A549 (cell line): ENCODE data around the gene MPPED2. TPM values are rescaled to one million over a fixed set of nuclear protein-coding genes. Genes with fewer than 3 reads are reported as not detected.

ENCODE experiments used
- ATAC-seq, 2 experiments: fragments of 200-7000 bp in 1 of 2; fragments of >200 bp in 1 of 2; cut with Nextera tagmentation in 1 of 2; cut with Tn5 transposase in 1 of 2; 3 replicates each; pipeline versions ENCODE4 v1.8.0 to v1.9.1; 2018 to 2020; ENCODE audit warnings: mild to moderate bottlenecking in 1 of 2, moderate library complexity in 1 of 2
- CTCF ChIA-PET: fragments of 300-600 bp; sonication (Branson Sonifier 250); formaldehyde crosslinking; extraction: SDS; loops from one replicate; lab custom pipeline; 2021; ENCODE audit warnings: antibody characterized with exemption, inconsistent platforms; lab: Yijun Ruan, JAX
- POLR2A ChIA-PET: fragments of 350-600 bp; formaldehyde crosslinking; extraction: SDS; loops from one replicate; lab custom pipeline; 2021; ENCODE audit warnings: antibody characterized with exemption, inconsistent platforms; lab: Yijun Ruan, JAX
- DNase-seq, 2 experiments: peaks; one replicate each; pipeline versions ENCODE4 v3.0.0 to v3.0.0-alpha.2; 2011 to 2016; ENCODE audit warnings: low read depth in 1 of 2, low spot score in 1 of 2
- FAIRE-seq: peaks from 2 replicates; lab custom pipeline; 2011; peaks lifted over from hg19 to GRCh38; lab: Jason Lieb, UNC
- H3K27ac ChIP-seq, 2 experiments: fragments of >200 bp; sonication (Bioruptor Twin); formaldehyde crosslinking; 3 replicates each; pipeline ENCODE4 v1.5.1; 2016 to 2017
- H3K4me1 ChIP-seq: fragments of >200 bp; sonication (Bioruptor Twin); formaldehyde crosslinking; 3 replicates; pipeline ENCODE4 v1.6.1; 2016
- H3K4me2 ChIP-seq: fragments of >200 bp; sonication (Bioruptor Twin); formaldehyde crosslinking; 3 replicates; pipeline ENCODE4 v1.6.1; 2016
- H3K4me3 ChIP-seq: fragments of >200 bp; sonication (Bioruptor Twin); formaldehyde crosslinking; 3 replicates; pipeline ENCODE4 v1.5.1; 2016
- H3K9me3 ChIP-seq: fragments of >200 bp; sonication (Bioruptor Twin); formaldehyde crosslinking; 3 replicates; pipeline ENCODE4 v1.6.1; 2016
- CEBPB ChIP-seq, 2 experiments: fragments of >200 bp in 1 of 2; sonication (Bioruptor Twin) in 1 of 2; formaldehyde crosslinking in 1 of 2; IDR thresholded peaks; 2 replicates each; pipeline ENCODE4 v1.6.1; 2012 to 2016
- CHD2 ChIP-seq: fragments of 150-350 bp; IDR thresholded peaks from 2 replicates; pipeline ENCODE4 v1.6.1; 2014; ENCODE audit warnings: low read length; ENCODE audit not compliant: partially characterized antibody
- CTCF ChIP-seq: fragments of >200 bp; sonication (Bioruptor Twin); formaldehyde crosslinking; IDR thresholded peaks from 3 replicates; pipeline ENCODE4 v1.5.1; 2016
- HES2 ChIP-seq: fragments of >200 bp; sonication (Bioruptor Twin); formaldehyde crosslinking; IDR thresholded peaks from 2 replicates; pipeline ENCODE4 v1.6.1; 2016
- HOXB13 ChIP-seq: fragments of 250-450 bp; sonication (Bioruptor Pico); IDR thresholded peaks from 2 replicates; pipeline ENCODE4 v1.5.0; 2020; ENCODE audit warnings: low read depth, mild to moderate bottlenecking, moderate library complexity
- HOXB5 ChIP-seq: fragments of 250-450 bp; sonication (Bioruptor Pico); IDR thresholded peaks from 2 replicates; pipeline ENCODE4 v1.5.0; 2020; ENCODE audit warnings: mild to moderate bottlenecking, moderate library complexity
- MAFK ChIP-seq: fragments of 450-650 bp; IDR thresholded peaks from 2 replicates; pipeline ENCODE4 v1.6.1; 2014; ENCODE audit not compliant: partially characterized antibody
- PBX3 ChIP-seq: IDR thresholded peaks from 2 replicates; pipeline ENCODE4 v1.6.1; 2012
- POLR2AphosphoS2 ChIP-seq: conservative IDR thresholded peaks from 2 replicates; pipeline ENCODE4 v1.6.1; 2012; ENCODE audit warnings: low read length, improper control_type of control experiment, inconsistent platforms
- RARB ChIP-seq: fragments of 250-450 bp; sonication (Bioruptor Pico); IDR thresholded peaks from 2 replicates; pipeline ENCODE4 v1.8.0; 2021; ENCODE audit warnings: mild to moderate bottlenecking, moderate library complexity
- RFX5 ChIP-seq: fragments of 450-650 bp; IDR thresholded peaks from 2 replicates; pipeline ENCODE4 v1.7.1; 2014; ENCODE audit warnings: antibody characterized with exemption, mild to moderate bottlenecking, moderate library complexity
- ZC3H11A ChIP-seq: fragments of 450-650 bp; IDR thresholded peaks from 2 replicates; pipeline ENCODE4 v1.6.1; 2014; ENCODE audit warnings: antibody characterized with exemption, mild to moderate bottlenecking
- ZNF302 ChIP-seq: fragments of 250-450 bp; sonication (Bioruptor Pico); IDR thresholded peaks from 2 replicates; pipeline ENCODE4 v1.9.0; 2021; ENCODE audit warnings: inconsistent platforms, mild to moderate bottlenecking, moderate library complexity
- WGBS: methylation state at CpG from one replicate; pipeline ENCODE4 v1.1.6; 2017; ENCODE audit errors: missing lambda C conversion rate; 5-methylcytosine and 5-hydroxymethylcytosine counted together
- polyA minus RNA-seq: library from RNA; depleted of rRNA, polyadenylated mRNA; stranded (reverse); fragments of >200 nt; gene quantifications from 2 replicates; pipeline ENCODE4 v1.2.3, GENCODE V29; 2011; rRNA and poly(A)+ RNA removed
- polyA plus RNA-seq, 4 experiments: library from polyadenylated mRNA; depleted of rRNA in 3 of 4; stranded (reverse); fragments of >200 nt; fragmentation: RNase III in 1 of 4; extraction: RNeasy Plus Mini Kit Qiagen cat#74134 plus additional on column Dnase treatment in 1 of 4; gene quantifications; 2 replicates in 3 of 4; 3 replicates in 1 of 4; pipeline ENCODE4 v1.2.3, GENCODE V29; 2011 to 2017
- TF ChIP-seq, protein P1 (sequence below): IDR thresholded peaks from 2 replicates; pipeline ENCODE4 v1.6.1; 2012

The MPPED2 gene, protein sequence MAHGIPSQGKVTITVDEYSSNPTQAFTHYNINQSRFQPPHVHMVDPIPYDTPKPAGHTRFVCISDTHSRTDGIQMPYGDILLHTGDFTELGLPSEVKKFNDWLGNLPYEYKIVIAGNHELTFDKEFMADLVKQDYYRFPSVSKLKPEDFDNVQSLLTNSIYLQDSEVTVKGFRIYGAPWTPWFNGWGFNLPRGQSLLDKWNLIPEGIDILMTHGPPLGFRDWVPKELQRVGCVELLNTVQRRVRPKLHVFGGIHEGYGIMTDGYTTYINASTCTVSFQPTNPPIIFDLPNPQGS
- polyA plus RNA-seq (2011; rRNA removed), result not detected in 2 replicates
- polyA plus RNA-seq (2012; cell fraction: cytosol; rRNA removed), result not detected in 2 replicates
- not detected in 2 replicates for polyA plus RNA-seq (2012; cell fraction: nucleus; rRNA removed)
- polyA plus RNA-seq (2017; fragmentation: RNase III; extraction: RNeasy Plus Mini Kit Qiagen cat#74134 plus additional on column Dnase treatment), result not detected in 3 replicates
- polyA minus RNA-seq, result not detected in 2 replicates

GRCh38 chr11:30586251-30587144 is at the start of gene MPPED2:
TSS of gene MPPED2 (minus strand) at chr11:30586353. CDS start at chr11:30580373, 5,980 bp downstream.
- no peak for FAIRE-seq
- H3K4me3 ChIP-seq, result peak within 1 kb of the TSS; percentile 84
- POLR2A ChIA-PET, result no interaction called here
- 42% methylated on average over 18 of the region's 49 CpGs for WGBS
- peak; percentile 94 to 98 for ATAC-seq
- peak; percentile 25 to 49 for DNase-seq
- H3K9me3 ChIP-seq, result no peaks in the 10 kb centered on the region
- H3K4me1 ChIP-seq, result peaks cover 4% of the 10 kb centered on the region; the same call in 2 of the 3 replicates
- CTCF ChIA-PET, result interaction anchor here (0.9 to 1.0 kb wide), 2 partner anchors 10 to 23 kb away, joined by 3 read pairs; no protein-coding TSS in a partner anchor
- TF ChIP-seq CEBPB (IDR thresholded peaks at IDR 0.05) (no peak), MAFK (no peak), HOXB5 (CRISPR knock-in tag) (no peak), HOXB13 (CRISPR knock-in tag) (no peak), CTCF (0 out of 3 replicates have a peak, but pooled peaks have one; percentile 8), ZC3H11A (no peak), ZNF302 (CRISPR knock-in tag) (no peak)
- TF ChIP-seq, protein P1, sequence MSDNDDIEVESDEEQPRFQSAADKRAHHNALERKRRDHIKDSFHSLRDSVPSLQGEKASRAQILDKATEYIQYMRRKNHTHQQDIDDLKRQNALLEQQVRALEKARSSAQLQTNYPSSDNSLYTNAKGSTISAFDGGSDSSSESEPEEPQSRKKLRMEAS, result 0 out of 2 replicates have a peak, but pooled peaks have one; percentile 11
- H3K4me2 ChIP-seq, result peak within 1 kb of the TSS; percentile 100
- H3K27ac ChIP-seq, result peak within 1 kb of the TSS; percentile 30 to 70; a peak in 5 of 6 replicates

DNA sequence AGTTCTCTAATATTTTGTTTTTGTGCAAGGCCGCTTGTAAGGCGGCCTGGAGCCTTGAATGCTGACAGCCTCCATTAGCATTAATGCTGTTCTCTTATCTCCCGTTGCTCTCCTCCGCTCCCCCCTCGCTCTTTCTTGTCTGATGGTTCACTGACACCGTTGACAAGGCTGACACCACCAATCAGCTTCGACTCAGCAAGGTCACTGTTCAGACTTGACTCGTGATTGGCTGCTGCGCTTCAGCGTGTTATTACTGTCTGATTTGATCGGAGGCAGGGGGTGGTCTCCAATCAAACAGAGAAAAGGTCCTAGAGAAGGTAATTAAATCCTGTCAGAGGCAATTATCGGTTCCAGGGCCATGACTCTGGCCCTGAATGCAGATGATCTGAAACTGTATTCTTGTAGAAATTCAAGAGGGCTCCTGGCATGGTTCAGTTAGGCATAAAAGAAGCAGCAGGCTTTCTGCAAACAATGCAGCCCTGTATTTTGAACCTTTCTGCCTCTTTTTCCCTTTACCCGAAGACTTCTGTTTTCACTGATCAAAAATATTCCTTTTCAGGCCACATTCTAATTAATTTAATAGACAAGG is 49.3 kb upstream of the MPPED2 start:
- POLR2A ChIA-PET, result no interaction called here
- CTCF ChIA-PET, result no interaction called here
- no peak for DNase-seq
- WGBS, result 9% methylated on average over 13 of the region's 13 CpGs
- H3K4me1 ChIP-seq, result no peaks in the 10 kb centered on the region
- no peak for FAIRE-seq
- TF ChIP-seq RFX5 (no peak), HES2 (no peak), RARB (CRISPR knock-in tag) (no peak)
- H3K4me2 ChIP-seq, result no peak overlapping the region
- ATAC-seq, result no peak
- no peaks in the 10 kb centered on the region for H3K9me3 ChIP-seq
- no peak overlapping the region for H3K4me3 ChIP-seq
- no peak overlapping the region for H3K27ac ChIP-seq

- Histone ChIP-seq H3K4me2 (no peak overlapping the region), H3K9me3 (no peaks in the 10 kb centered on the region), H3K27ac (no peak overlapping the region), H3K4me3 (no peak overlapping the region), H3K4me1 (no peaks in the 10 kb centered on the region)
- POLR2A ChIA-PET, result no interaction called here
- no peak for TF ChIP-seq PBX3
- no peak for TF ChIP-seq POLR2AphosphoS2
- TF ChIP-seq CHD2, result no peak
- no peak for TF ChIP-seq CTCF
- WGBS, result 1% methylated on average over 3 of the region's 3 CpGs
- CTCF ChIA-PET, result no interaction called here
- ATAC-seq (no peak), FAIRE-seq (no peak), DNase-seq (no peak)
These were observed 45.0 kb upstream of the MPPED2 start for GRCh38 chr11:30631148-30631547.
